Psoas muscle (tissue), 8 donors: Measurements from ENCODE around the gene VLDLR. TPM values are rescaled to one million over a fixed set of nuclear protein-coding genes. Genes with fewer than 3 reads are reported as not detected.

Experiments
- ATAC-seq, 4 donors: fragments of 200-7000 bp; cut with Tn5 transposase; one replicate each; pipeline ENCODE4 v1.9.1; 2020; ENCODE audit warnings: moderate library complexity in 3 of 4, mild to moderate bottlenecking in 2 of 4
- DNase-seq, 2 donors: peaks; one replicate each; pipeline ENCODE4 v3.0.0-alpha.2; 2020
- H3K27ac ChIP-seq: fragments of 200-600 bp; one replicate; pipeline ENCODE4 v1.8.0; 2022
- H3K27me3 ChIP-seq, 3 donors: fragments of 200-600 bp in 1 of 3; one replicate each; pipeline versions ENCODE4 v1.6.1 to v1.8.0; 2013 to 2022; ENCODE audit warnings: low read length in 2 of 3, mild to moderate bottlenecking in 2 of 3, moderate library complexity in 1 of 3; ENCODE audit not compliant: insufficient read depth in 3 of 3
- H3K36me3 ChIP-seq, 2 donors: fragments of 200-600 bp in 1 of 2; one replicate each; pipeline versions ENCODE4 v1.6.1 to v1.8.0; 2013 to 2022; ENCODE audit warnings: low read depth in 1 of 2, mild to moderate bottlenecking in 1 of 2, moderate library complexity in 1 of 2; ENCODE audit not compliant: insufficient read depth in 1 of 2
- H3K4me1 ChIP-seq: fragments of 200-600 bp; one replicate; pipeline ENCODE4 v1.8.0; 2022
- H3K4me3 ChIP-seq: fragments of 200-600 bp; one replicate; pipeline ENCODE4 v1.8.0; 2022; ENCODE audit warnings: mild to moderate bottlenecking
- H3K9me3 ChIP-seq: fragments of 200-600 bp; one replicate; pipeline ENCODE4 v1.8.0; 2022
- WGBS, 3 donors: extraction: QIAGEN DNeasy Blood & Tissue Kit; methylation state at CpG; one replicate each; pipeline versions ENCODE4 v1.1.6 to v1.1.7; 2013; 5-methylcytosine and 5-hydroxymethylcytosine counted together
- intact Hi-C, 2 donors: fragments of 100-400 bp; cut with DNase I; formaldehyde crosslinking; loops; one replicate each; pipeline versions ENCODE4 v1.11.0 to v1.14.2; 2022
- polyA plus RNA-seq, 3 donors: library from polyadenylated mRNA; stranded (reverse); fragments of 200-250 nt; gene quantifications; one replicate each; pipeline ENCODE4 v1.2.3, GENCODE V29; 2013
- total RNA-seq, 4 donors: library from RNA; stranded (reverse); fragmentation: NEBNext Ultra II Directional in 2 of 4; extraction: Animal tissue kit (Norgen Biotek cat#: 25700) in 2 of 4; gene quantifications; one replicate each; pipeline versions ENCODE4 v1.2.1 to v1.2.4, GENCODE V29; 2021 to 2023
- TF ChIP-seq, protein P1 (sequence below): fragments of 200-600 bp; IDR thresholded peaks from one replicate; pipeline ENCODE4 v1.8.0; 2022; ENCODE audit warnings: antibody characterized with exemption
- donor health status: healthy with polysubstance abuse.
- donor health status: DM: no; HTN: no; CAD: no; lungs with moderate emphysema.
- donor health status: Bipolar disorder and iron deficiency.
- donor health status: healthy.
- donor health status: DM: yes; HTN: yes; CAD: no.
- donor health status: DM: no; HTN: no; CAD: no.
- donor health status: DM: no; HTN: no; CAD: no.
- donor health status: DM: yes; HTN: yes; CAD: no.

Gene VLDLR
- total and polyA plus RNA-seq, 7 donors = 7.9 to 34.4 (median 20.3) TPM

GRCh38 chr9:2600307-2600706 is 21.3 kb upstream of the VLDLR start:
- Histone ChIP-seq H3K27me3 (no peaks in the 10 kb centered on the region), H3K4me3 (no peak overlapping the region), H3K36me3 (no peaks in the 10 kb centered on the region), H3K27ac (no peak overlapping the region), H3K9me3 (no peaks in the 10 kb centered on the region), H3K4me1 (peaks cover 7% of the 10 kb centered on the region)
- intact Hi-C loops = no loop called here
- TF ChIP-seq, protein P1, sequence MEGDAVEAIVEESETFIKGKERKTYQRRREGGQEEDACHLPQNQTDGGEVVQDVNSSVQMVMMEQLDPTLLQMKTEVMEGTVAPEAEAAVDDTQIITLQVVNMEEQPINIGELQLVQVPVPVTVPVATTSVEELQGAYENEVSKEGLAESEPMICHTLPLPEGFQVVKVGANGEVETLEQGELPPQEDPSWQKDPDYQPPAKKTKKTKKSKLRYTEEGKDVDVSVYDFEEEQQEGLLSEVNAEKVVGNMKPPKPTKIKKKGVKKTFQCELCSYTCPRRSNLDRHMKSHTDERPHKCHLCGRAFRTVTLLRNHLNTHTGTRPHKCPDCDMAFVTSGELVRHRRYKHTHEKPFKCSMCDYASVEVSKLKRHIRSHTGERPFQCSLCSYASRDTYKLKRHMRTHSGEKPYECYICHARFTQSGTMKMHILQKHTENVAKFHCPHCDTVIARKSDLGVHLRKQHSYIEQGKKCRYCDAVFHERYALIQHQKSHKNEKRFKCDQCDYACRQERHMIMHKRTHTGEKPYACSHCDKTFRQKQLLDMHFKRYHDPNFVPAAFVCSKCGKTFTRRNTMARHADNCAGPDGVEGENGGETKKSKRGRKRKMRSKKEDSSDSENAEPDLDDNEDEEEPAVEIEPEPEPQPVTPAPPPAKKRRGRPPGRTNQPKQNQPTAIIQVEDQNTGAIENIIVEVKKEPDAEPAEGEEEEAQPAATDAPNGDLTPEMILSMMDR = no peak
- WGBS, 3 donors = 91 to 95% (median 93%) methylated on average over 2 of the region's 2 CpGs
- ATAC-seq (no peak), DNase-seq (no peak)

DNA sequence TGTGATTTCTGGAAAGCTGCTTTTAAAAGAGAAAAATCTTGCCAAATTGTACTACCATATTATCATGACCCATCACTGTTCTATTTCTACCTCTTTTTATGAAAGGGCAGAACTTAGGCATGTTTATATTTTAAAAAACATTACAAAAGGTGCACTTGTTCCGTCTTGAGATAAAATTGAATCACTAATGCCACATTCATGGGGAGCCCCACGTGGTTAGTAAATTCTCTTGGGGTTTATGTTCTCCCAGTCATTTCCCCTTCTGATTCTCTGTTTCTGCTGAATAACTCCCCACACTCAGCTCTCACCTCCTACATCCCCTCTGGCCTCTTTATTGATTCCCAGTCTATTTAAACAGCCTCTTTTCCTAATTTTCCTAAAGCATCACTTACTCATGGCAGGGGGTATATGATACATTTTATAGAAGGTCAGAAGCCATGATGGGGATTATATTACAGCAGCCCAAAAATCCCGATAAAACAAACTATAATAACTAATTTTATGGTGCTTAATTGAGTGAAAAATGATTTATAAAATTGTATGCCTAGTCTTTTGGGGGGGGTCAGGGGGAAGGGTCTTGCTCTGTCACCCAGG is 19.7 kb upstream of the VLDLR start:
- H3K4me1 ChIP-seq = peaks cover 7% of the 10 kb centered on the region
- no peaks in the 10 kb centered on the region for H3K27me3 ChIP-seq
- no peak overlapping the region for H3K27ac ChIP-seq
- intact Hi-C loops = no loop called here
- no peaks in the 10 kb centered on the region for H3K9me3 ChIP-seq
- TF ChIP-seq, protein P1 = no peak
- WGBS, 3 donors = 60 to 68% (median 66%) methylated on average over 3 of the region's 3 CpGs
- H3K36me3 ChIP-seq = no peaks in the 10 kb centered on the region
- DNase-seq (no peak), ATAC-seq (no peak)
- no peak overlapping the region for H3K4me3 ChIP-seq

GRCh38 chr9:2602704-2603116 is 18.9 kb upstream of the VLDLR start:
- H3K4me1 ChIP-seq = peaks cover 7% of the 10 kb centered on the region
- intact Hi-C loops = no loop called here
- no peak overlapping the region for H3K4me3 ChIP-seq
- TF ChIP-seq, protein P1 = no peak
- DNase-seq (no peak), ATAC-seq (peak; percentile 77 to 96 (median 86))
- H3K27ac ChIP-seq = peak overlapping the region; percentile 39
- no peaks in the 10 kb centered on the region for H3K36me3 ChIP-seq
- no peaks in the 10 kb centered on the region for H3K27me3 ChIP-seq
- 11 to 17% (median 12%) methylated on average over 4 of the region's 4 CpGs for WGBS, 3 donors
- H3K9me3 ChIP-seq = no peaks in the 10 kb centered on the region

DNA sequence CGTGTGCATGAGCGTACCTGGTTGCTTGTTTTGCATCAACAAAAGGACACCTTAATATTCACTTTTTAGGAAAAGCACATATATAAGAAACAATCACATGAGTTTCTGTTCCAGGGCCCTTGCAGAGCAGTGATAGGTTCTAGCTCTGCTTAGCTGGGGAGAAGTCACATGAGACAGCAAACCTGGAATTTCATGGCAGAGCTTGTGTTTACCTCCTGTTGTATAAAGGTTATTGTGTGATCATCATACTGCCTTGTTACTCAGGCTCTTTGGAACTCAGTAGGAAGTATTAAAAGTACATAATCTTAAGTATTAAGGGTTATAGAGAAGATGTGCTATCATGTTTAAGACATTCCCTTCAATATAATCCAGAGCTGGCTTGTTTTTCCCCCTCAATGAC is 18.0 kb upstream of the VLDLR start:
- Histone ChIP-seq H3K36me3 (no peaks in the 10 kb centered on the region), H3K9me3 (no peaks in the 10 kb centered on the region), H3K4me1 (peaks cover 7% of the 10 kb centered on the region), H3K27me3 (no peaks in the 10 kb centered on the region), H3K27ac (peak overlapping the region; percentile 39), H3K4me3 (no peak overlapping the region)
- intact Hi-C loops = no loop called here
- WGBS, 3 donors = 67 to 97% (median 94%) methylated on average over 2 of the region's 2 CpGs
- ATAC-seq = peak in 2 of 4 donors; percentile 45 to 46
- TF ChIP-seq, protein P1 = no peak
- no peak for DNase-seq

DNA sequence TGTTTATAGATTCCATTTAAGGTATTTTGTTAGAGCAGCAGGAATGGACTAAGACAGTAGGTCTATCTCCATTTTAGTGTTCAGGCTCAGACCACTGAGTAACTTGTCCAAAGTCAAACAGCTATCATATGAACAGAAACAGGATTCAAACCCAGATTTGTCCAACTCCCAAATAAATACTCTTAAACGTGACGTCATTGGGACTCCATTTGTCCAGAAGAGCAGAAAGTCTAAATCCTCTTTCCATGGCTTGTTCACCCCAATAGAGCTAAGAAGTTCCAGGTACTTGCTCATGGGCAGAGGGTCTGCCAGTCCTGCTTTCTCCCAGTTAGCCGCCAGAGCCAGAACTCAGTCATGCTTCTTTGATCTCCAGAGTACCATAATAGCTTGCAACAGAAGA is 16.3 kb upstream of the VLDLR start:
- H3K36me3 ChIP-seq = no peaks in the 10 kb centered on the region
- intact Hi-C loops = loop anchor here in 1 of 2 donors (5.0 kb wide), 1 partner anchor 33 kb away; no protein-coding TSS in a partner anchor
- no peak for DNase-seq
- H3K27ac ChIP-seq = no peak overlapping the region
- H3K9me3 ChIP-seq = no peaks in the 10 kb centered on the region
- ATAC-seq = no peak
- H3K4me1 ChIP-seq = peaks cover 7% of the 10 kb centered on the region
- no peak overlapping the region for H3K4me3 ChIP-seq
- TF ChIP-seq, protein P1 = no peak
- 91 to 97% (median 94%) methylated on average over 3 of the region's 3 CpGs for WGBS, 3 donors
- H3K27me3 ChIP-seq = no peaks in the 10 kb centered on the region
